HepG2 (cell line): ENCODE results near the gene SGK1. TPM values are rescaled to one million over a fixed set of nuclear protein-coding genes. Genes with fewer than 3 reads are reported as not detected.
A peak's percentile ranks its signal among the peaks of the same experiment; 100 is the strongest.

Experiments used
- ERF ChIP-seq: IDR thresholded peaks from 2 replicates; pipeline ENCODE4 v1.6.1; 2018; ENCODE audit warnings: missing biosample characterization, missing genetic modification reagents
- HDAC1 ChIP-seq: sonication (generic); formaldehyde crosslinking; IDR thresholded peaks from 2 replicates; pipeline ENCODE4 v1.5.1; 2020; ENCODE audit warnings: mild to moderate bottlenecking, missing genetic modification reagents
- JUN ChIP-seq: sonication (generic); formaldehyde crosslinking; IDR thresholded peaks from 2 replicates; pipeline ENCODE4 v1.4.0; 2020; ENCODE audit warnings: mild to moderate bottlenecking, missing genetic modification reagents
- KLF13 ChIP-seq: sonication (generic); formaldehyde crosslinking; IDR thresholded peaks from 2 replicates; pipeline ENCODE4 v1.4.0; 2020; ENCODE audit warnings: mild to moderate bottlenecking, missing genetic modification reagents
- KLF15 ChIP-seq: sonication (generic); formaldehyde crosslinking; IDR thresholded peaks from 2 replicates; pipeline ENCODE4 v1.8.1; 2023; ENCODE audit warnings: borderline replicate concordance, mild to moderate bottlenecking, inconsistent platforms, missing genetic modification reagents, mixed read lengths
- LRRFIP1 ChIP-seq: sonication (generic); formaldehyde crosslinking; conservative IDR thresholded peaks from 2 replicates; pipeline ENCODE4 v1.4.0; 2020; ENCODE audit warnings: missing genetic modification reagents
- NR2C2 ChIP-seq: sonication (generic); formaldehyde crosslinking; IDR thresholded peaks from 2 replicates; pipeline ENCODE4 v1.4.0; 2020; ENCODE audit warnings: missing genetic modification reagents, mild to moderate bottlenecking, moderate library complexity, borderline replicate concordance
- RAD21 ChIP-seq: fragments of 450-650 bp; formaldehyde crosslinking; IDR thresholded peaks from 2 replicates; pipeline ENCODE4 v1.5.0; 2020; ENCODE audit warnings: mild to moderate bottlenecking
- TAF1 ChIP-seq: sonication (generic); formaldehyde crosslinking; IDR thresholded peaks from 2 replicates; pipeline ENCODE4 v1.4.0; 2020; ENCODE audit warnings: missing genetic modification reagents
- THAP11 ChIP-seq: IDR thresholded peaks from 2 replicates; pipeline ENCODE4 v1.6.1; 2016; ENCODE audit warnings: missing biosample characterization, missing genetic modification reagents
- THRA ChIP-seq: sonication (generic); formaldehyde crosslinking; IDR thresholded peaks from 2 replicates; pipeline ENCODE4 v1.4.0; 2020; ENCODE audit warnings: missing genetic modification reagents, borderline replicate concordance
- TMF1 ChIP-seq: sonication (generic); formaldehyde crosslinking; IDR thresholded peaks from 2 replicates; pipeline ENCODE4 v1.8.1; 2022; ENCODE audit warnings: low read depth, missing genetic modification reagents
- ZBTB37 ChIP-seq: sonication (generic); formaldehyde crosslinking; IDR thresholded peaks from 2 replicates; pipeline ENCODE4 v1.4.0; 2020; ENCODE audit warnings: mild to moderate bottlenecking, missing genetic modification reagents
- ZFAT ChIP-seq: sonication (generic); formaldehyde crosslinking; conservative IDR thresholded peaks from 2 replicates; pipeline ENCODE4 v1.8.1; 2023; ENCODE audit warnings: missing genetic modification reagents, inconsistent platforms
- ZFP36L1 ChIP-seq: sonication (generic); formaldehyde crosslinking; IDR thresholded peaks from 2 replicates; pipeline ENCODE4 v1.8.0; 2022; ENCODE audit warnings: mild to moderate bottlenecking, missing genetic modification reagents, moderate library complexity
- ZNF550 ChIP-seq: sonication (generic); formaldehyde crosslinking; IDR thresholded peaks from 2 replicates; pipeline ENCODE4 v1.4.0; 2020; ENCODE audit warnings: mild to moderate bottlenecking, missing genetic modification reagents, borderline replicate concordance
- ZNF841 ChIP-seq: sonication (generic); formaldehyde crosslinking; IDR thresholded peaks from 2 replicates; pipeline ENCODE4 v1.8.1; 2023; ENCODE audit warnings: missing genetic modification reagents, borderline replicate concordance
- polyA plus RNA-seq, 8 experiments: library from polyadenylated mRNA; depleted of rRNA in 3 of 8; stranded (reverse) in 7 of 8; unstranded in 1 of 8; fragments of >200 nt; fragmentation: Illumina TruSeq in 4 of 8; extraction: Trizol in 4 of 8; gene quantifications; 2 replicates each; pipeline versions ENCODE4 v1.2.1 to v1.2.3, GENCODE V29; 2011 to 2016; ENCODE audit warnings: low read depth in 4 of 8, missing spikeins in 1 of 8, mixed read lengths in 1 of 8; ENCODE audit not compliant: insufficient read depth in 1 of 8
- total RNA-seq, 5 experiments: library from RNA; depleted of rRNA; stranded (reverse); fragments of >200 nt; fragmentation: Illumina TruSeq; extraction: Trizol; gene quantifications; 2 replicates each; pipeline ENCODE4 v1.2.3, GENCODE V29; 2016; ENCODE audit warnings: low read depth in 1 of 5
- TF ChIP-seq, protein P1 (sequence below): sonication (generic); formaldehyde crosslinking; IDR thresholded peaks from 2 replicates; pipeline ENCODE4 v1.8.0; 2022; ENCODE audit warnings: missing genetic modification reagents, mild to moderate bottlenecking, moderate library complexity, borderline replicate concordance
- TF ChIP-seq, protein P2 (sequence below): sonication (generic); IDR thresholded peaks from 2 replicates; pipeline ENCODE4 v1.6.1; 2016; ENCODE audit warnings: low read depth, borderline replicate concordance
- TF ChIP-seq, protein P3 (sequence below): sonication (generic); formaldehyde crosslinking; IDR thresholded peaks from 2 replicates; pipeline ENCODE4 v1.5.0; 2020; ENCODE audit warnings: missing genetic modification reagents, mild to moderate bottlenecking, borderline replicate concordance

SGK1 gene
- total and polyA plus RNA-seq, 2 of the 13 experiments (the other 11 are each of a cell fraction or from before 2014, with no cell fraction given): 56.1 to 56.2 TPM

GRCh38 chr6:134198093-134198492, 119.8 kb downstream of the SGK1 start (continued):
- TF ChIP-seq, protein P1, sequence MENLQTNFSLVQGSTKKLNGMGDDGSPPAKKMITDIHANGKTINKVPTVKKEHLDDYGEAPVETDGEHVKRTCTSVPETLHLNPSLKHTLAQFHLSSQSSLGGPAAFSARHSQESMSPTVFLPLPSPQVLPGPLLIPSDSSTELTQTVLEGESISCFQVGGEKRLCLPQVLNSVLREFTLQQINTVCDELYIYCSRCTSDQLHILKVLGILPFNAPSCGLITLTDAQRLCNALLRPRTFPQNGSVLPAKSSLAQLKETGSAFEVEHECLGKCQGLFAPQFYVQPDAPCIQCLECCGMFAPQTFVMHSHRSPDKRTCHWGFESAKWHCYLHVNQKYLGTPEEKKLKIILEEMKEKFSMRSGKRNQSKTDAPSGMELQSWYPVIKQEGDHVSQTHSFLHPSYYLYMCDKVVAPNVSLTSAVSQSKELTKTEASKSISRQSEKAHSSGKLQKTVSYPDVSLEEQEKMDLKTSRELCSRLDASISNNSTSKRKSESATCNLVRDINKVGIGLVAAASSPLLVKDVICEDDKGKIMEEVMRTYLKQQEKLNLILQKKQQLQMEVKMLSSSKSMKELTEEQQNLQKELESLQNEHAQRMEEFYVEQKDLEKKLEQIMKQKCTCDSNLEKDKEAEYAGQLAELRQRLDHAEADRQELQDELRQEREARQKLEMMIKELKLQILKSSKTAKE: peak; percentile 89
- TF ChIP-seq NR2C2 (CRISPR knock-in tag) (peak; percentile 33; the same call in 1 of the 2 replicates), TAF1 (CRISPR knock-in tag) (no peak), ZNF841 (CRISPR knock-in tag) (0 out of 2 replicates have a peak, but pooled peaks have one; percentile 14), ZFP36L1 (CRISPR knock-in tag) (0 out of 2 replicates have a peak, but pooled peaks have one; percentile 39), THAP11 (peak; percentile 66; the same call in 1 of the 2 replicates), THRA (CRISPR knock-in tag) (peak; percentile 96), KLF15 (CRISPR knock-in tag) (no peak), JUN (CRISPR knock-in tag) (peak; percentile 83), ERF (CRISPR knock-in tag) (peak; percentile 74; the same call in 1 of the 2 replicates), ZFAT (CRISPR knock-in tag) (no peak), ZBTB37 (CRISPR knock-in tag) (no peak), HDAC1 (CRISPR knock-in tag) (peak; percentile 82), KLF13 (CRISPR knock-in tag) (no peak), LRRFIP1 (CRISPR knock-in tag) (no peak; the same call in 1 of the 2 replicates), RAD21 (0 out of 2 replicates have a peak, but pooled peaks have one; percentile 47), TMF1 (CRISPR knock-in tag) (no peak), ZNF550 (CRISPR knock-in tag) (no peak)
- TF ChIP-seq, protein P2, sequence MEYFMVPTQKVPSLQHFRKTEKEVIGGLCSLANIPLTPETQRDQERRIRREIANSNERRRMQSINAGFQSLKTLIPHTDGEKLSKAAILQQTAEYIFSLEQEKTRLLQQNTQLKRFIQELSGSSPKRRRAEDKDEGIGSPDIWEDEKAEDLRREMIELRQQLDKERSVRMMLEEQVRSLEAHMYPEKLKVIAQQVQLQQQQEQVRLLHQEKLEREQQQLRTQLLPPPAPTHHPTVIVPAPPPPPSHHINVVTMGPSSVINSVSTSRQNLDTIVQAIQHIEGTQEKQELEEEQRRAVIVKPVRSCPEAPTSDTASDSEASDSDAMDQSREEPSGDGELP: peak; percentile 55; the same call in 1 of the 2 replicates
- TF ChIP-seq, protein P3, sequence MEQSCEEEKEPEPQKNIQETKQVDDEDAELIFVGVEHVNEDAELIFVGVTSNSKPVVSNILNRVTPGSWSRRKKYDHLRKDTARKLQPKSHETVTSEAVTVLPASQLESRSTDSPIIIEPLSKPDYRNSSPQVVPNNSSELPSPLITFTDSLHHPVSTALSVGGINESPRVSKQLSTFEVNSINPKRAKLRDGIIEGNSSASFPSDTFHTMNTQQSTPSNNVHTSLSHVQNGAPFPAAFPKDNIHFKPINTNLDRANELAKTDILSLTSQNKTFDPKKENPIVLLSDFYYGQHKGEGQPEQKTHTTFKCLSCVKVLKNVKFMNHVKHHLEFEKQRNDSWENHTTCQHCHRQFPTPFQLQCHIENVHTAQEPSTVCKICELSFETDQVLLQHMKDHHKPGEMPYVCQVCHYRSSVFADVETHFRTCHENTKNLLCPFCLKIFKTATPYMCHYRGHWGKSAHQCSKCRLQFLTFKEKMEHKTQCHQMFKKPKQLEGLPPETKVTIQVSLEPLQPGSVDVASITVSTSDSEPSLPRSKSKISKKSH: no peak
